OCI-LY1 (cell line): Measurements from ENCODE around the gene TMEM247.
"Not testable (repeated sequence)": the region's sequence is repeated elsewhere in the genome, so short reads cannot be mapped to it uniquely, and the experiment has no call there.

Experiments used
- H2AFZ ChIP-seq: fragments of 200-600 bp; sonication (generic), shearing (Covaris generic); 2 replicates; pipeline ENCODE4 v1.6.0; 2014; ENCODE audit warnings: antibody characterized with exemption, mild to moderate bottlenecking, low read length
- H3F3A ChIP-seq: fragments of 200-600 bp; sonication (generic), shearing (Covaris generic); 2 replicates; pipeline ENCODE4 v1.6.0; 2014; ENCODE audit warnings: mild to moderate bottlenecking, antibody characterized with exemption, low read length, moderate library complexity; ENCODE audit not compliant: insufficient read depth
- H3K27ac ChIP-seq: fragments of 200-600 bp; sonication (generic); 2 replicates; pipeline ENCODE4 v1.5.1; 2014; ENCODE audit warnings: low read length, mixed run types, mild to moderate bottlenecking, low read depth; ENCODE audit not compliant: poor library complexity, severe bottlenecking
- H3K27me3 ChIP-seq: fragments of 200-600 bp; sonication (generic); 2 replicates; pipeline ENCODE4 v1.6.0; 2014; ENCODE audit warnings: antibody characterized with exemption, mild to moderate bottlenecking, low read length, moderate library complexity; ENCODE audit not compliant: insufficient read depth
- H3K36me3 ChIP-seq: fragments of 200-600 bp; sonication (generic); 2 replicates; pipeline ENCODE4 v1.6.1; 2014; ENCODE audit warnings: mild to moderate bottlenecking, antibody characterized with exemption, low read length, moderate library complexity, mixed read lengths; ENCODE audit not compliant: insufficient read depth
- H3K4me1 ChIP-seq: fragments of 200-600 bp; sonication (generic); 2 replicates; pipeline ENCODE4 v1.5.1; 2014; ENCODE audit warnings: mild to moderate bottlenecking, low read length, moderate library complexity; ENCODE audit not compliant: insufficient read depth, severe bottlenecking
- H3K4me2 ChIP-seq: fragments of 200-600 bp; sonication (generic), shearing (Covaris generic); 2 replicates; pipeline ENCODE4 v1.6.1; 2014; ENCODE audit warnings: low read length
- H3K4me3 ChIP-seq: fragments of 200-600 bp; sonication (generic); 2 replicates; pipeline ENCODE4 v1.5.1; 2014; ENCODE audit warnings: low read length, low read depth, mild to moderate bottlenecking, mixed read lengths; ENCODE audit not compliant: poor library complexity, severe bottlenecking
- H3K79me2 ChIP-seq: fragments of 200-600 bp; shearing (Covaris generic); 2 replicates; pipeline ENCODE4 v1.6.1; 2016; ENCODE audit warnings: mixed run types, low read length, mixed read lengths; ENCODE audit not compliant: insufficient read depth
- H3K9ac ChIP-seq: fragments of 200-600 bp; sonication (generic), shearing (Covaris generic); 2 replicates; pipeline ENCODE4 v1.6.1; 2014; ENCODE audit warnings: mild to moderate bottlenecking, low read length, mixed read lengths
- H3K9me2 ChIP-seq: fragments of 200-600 bp; sonication (generic), shearing (Covaris generic); 2 replicates; pipeline ENCODE4 v1.6.1; 2014; ENCODE audit warnings: low read depth, mild to moderate bottlenecking, low read length, mixed read lengths
- H3K9me3 ChIP-seq: fragments of 200-600 bp; shearing (Covaris generic); 2 replicates; pipeline ENCODE4 v1.6.1; 2014; ENCODE audit warnings: low read length, mixed read lengths
- H4K20me1 ChIP-seq: fragments of 200-600 bp; sonication (generic), shearing (Covaris generic); 2 replicates; pipeline ENCODE4 v1.6.0; 2016; ENCODE audit warnings: mild to moderate bottlenecking, low read length; ENCODE audit not compliant: insufficient read depth
- CTCF ChIP-seq: fragments of 200-600 bp; sonication (generic), shearing (Covaris generic); IDR thresholded peaks from 2 replicates; pipeline ENCODE4 v1.5.1; 2017; ENCODE audit warnings: mild to moderate bottlenecking, antibody characterized with exemption, low read length, moderate library complexity, mixed read lengths
- EZH2 ChIP-seq: fragments of 200-600 bp; sonication (generic), shearing (Covaris generic); IDR thresholded peaks from 2 replicates; pipeline ENCODE4 v1.8.0; 2017; ENCODE audit warnings: borderline replicate concordance, mixed run types, mild to moderate bottlenecking, antibody characterized with exemption, low read length, moderate library complexity, mixed read lengths

The TMEM247 gene

GRCh38 chr2:46519265-46519664 is 39.9 kb downstream of the TMEM247 start:
- Histone ChIP-seq H3K9me2 (no peaks in the 10 kb centered on the region), H4K20me1 (no peaks in the 10 kb centered on the region), H2AFZ (no peak overlapping the region), H3K27ac (no peak overlapping the region), H3K9ac (no peak overlapping the region), H3F3A (no peaks in the 10 kb centered on the region), H3K79me2 (no peaks in the 10 kb centered on the region), H3K27me3 (no peaks in the 10 kb centered on the region), H3K4me2 (no peak overlapping the region), H3K4me3 (no peak overlapping the region), H3K4me1 (no peaks in the 10 kb centered on the region), H3K9me3 (peaks cover 11% of the 10 kb centered on the region; the same call in 1 of the 2 replicates), H3K36me3 (no peaks in the 10 kb centered on the region)
- TF ChIP-seq EZH2 (no peak), CTCF (no peak)

GRCh38 chr2:46520130-46520711 is 40.9 kb downstream of the TMEM247 start:
- Histone ChIP-seq H3K4me1 (no peaks in the 10 kb centered on the region), H3K9me3 (peaks cover 11% of the 10 kb centered on the region; the same call in 1 of the 2 replicates), H3K9me2 (no peaks in the 10 kb centered on the region), H3K27ac (no peak overlapping the region), H3K4me2 (no peak overlapping the region), H3K9ac (no peak overlapping the region), H3K79me2 (no peaks in the 10 kb centered on the region), H2AFZ (no peak overlapping the region), H4K20me1 (no peaks in the 10 kb centered on the region), H3K4me3 (no peak overlapping the region), H3F3A (no peaks in the 10 kb centered on the region), H3K27me3 (no peaks in the 10 kb centered on the region), H3K36me3 (no peaks in the 10 kb centered on the region)
- TF ChIP-seq CTCF, result no peak
- no peak for TF ChIP-seq EZH2

GRCh38 chr2:46521215-46521683 is 41.9 kb downstream of the TMEM247 start:
- no peaks in the 10 kb centered on the region for H3K4me1 ChIP-seq
- H3K27me3 ChIP-seq, result no peaks in the 10 kb centered on the region
- no peaks in the 10 kb centered on the region for H3F3A ChIP-seq
- no peak overlapping the region for H2AFZ ChIP-seq
- no peak overlapping the region for H3K9ac ChIP-seq
- no peaks in the 10 kb centered on the region for H3K9me2 ChIP-seq
- H3K36me3 ChIP-seq, result no peaks in the 10 kb centered on the region
- no peak overlapping the region for H3K27ac ChIP-seq
- H3K4me2 ChIP-seq, result no peak overlapping the region
- H3K79me2 ChIP-seq, result no peaks in the 10 kb centered on the region
- H4K20me1 ChIP-seq, result no peaks in the 10 kb centered on the region
- H3K9me3 ChIP-seq, result peaks cover 5% of the 10 kb centered on the region; the same call in 1 of the 2 replicates
- TF ChIP-seq EZH2 (no peak), CTCF (no peak)
- no peak overlapping the region for H3K4me3 ChIP-seq

- H3F3A ChIP-seq, H3K9me2 ChIP-seq: not testable (repeated sequence)
Measured at GRCh38 chr2:46522385-46522784, 43.0 kb downstream of the TMEM247 start.

More at GRCh38 chr2:46522385-46522784, 43.0 kb downstream of the TMEM247 start:
- not testable (repeated sequence) for H3K9me3 ChIP-seq, H3K36me3 ChIP-seq, H4K20me1 ChIP-seq, H3K27me3 ChIP-seq, H3K4me2 ChIP-seq, H3K9ac ChIP-seq, H3K4me1 ChIP-seq, H2AFZ ChIP-seq, H3K79me2 ChIP-seq, H3K27ac ChIP-seq, H3K4me3 ChIP-seq
